ENCODE data around the gene AMY1C. TPM values are rescaled to one million over a fixed set of nuclear protein-coding genes. Genes with fewer than 3 reads are reported as not detected.
A peak's percentile ranks its signal among the peaks of the same experiment; 100 is the strongest.

Gene AMY1C
- total and polyA plus RNA-seq, 2 experiments from 2014 or later = not detected

- Histone ChIP-seq H2AFZ (no peak overlapping the region), H3K4me3 (no peak overlapping the region), H3K4me2 (no peak overlapping the region), H3K27me3 (ENCODE audit: insufficient read depth) (no peaks in the 10 kb centered on the region), H3K27ac (ENCODE audit: low read depth) (no peak overlapping the region), H3F3A (replicated peaks; ENCODE audit: low read depth) (no peaks in the 10 kb centered on the region), H3K9me2 (ENCODE audit: insufficient read depth) (0 out of 2 replicates have a peak, but pooled peaks cover 3% of the 10 kb centered on the region), H4K20me1 (replicated peaks; ENCODE audit: insufficient read depth) (no peaks in the 10 kb centered on the region), H3K36me3 (ENCODE audit: insufficient read depth) (no peaks in the 10 kb centered on the region), H3K79me2 (replicated peaks; ENCODE audit: insufficient read depth) (no peaks in the 10 kb centered on the region), H3K4me1 (ENCODE audit: insufficient read depth) (no peaks in the 10 kb centered on the region)
- TF ChIP-seq CTCF (conservative IDR thresholded peaks at IDR 0.05; ENCODE audit: low read depth in 2 of 2) (peak in 1 of 2 experiments; percentile 63), EZH2phosphoT487 (IDR thresholded peaks at IDR 0.05; ENCODE audit: unreplicated experiment) (no peak)
- no peaks in the 10 kb centered on the region for H3K36me3 Mint-ChIP-seq (ENCODE audit: low read depth)
- H3K4me1 Mint-ChIP-seq = no peaks in the 10 kb centered on the region
- H3K4me3 Mint-ChIP-seq = no peak overlapping the region
- H3K9me3 Mint-ChIP-seq = no peaks in the 10 kb centered on the region; the same call in 2 of the 3 replicates
- no peak overlapping the region for H3K27ac Mint-ChIP-seq
- no peaks in the 10 kb centered on the region for H3K27me3 Mint-ChIP-seq (ENCODE audit: insufficient read depth, low read depth, poor library complexity)
- DNase-seq (ENCODE audit: low spot score) (peak; percentile 34), ATAC-seq (no peak)
Observed at GRCh38 chr1:103788377-103788776, 38.7 kb downstream of the AMY1C start.

GRCh38 chr1:103790172-103790571 is 40.5 kb downstream of the AMY1C start:
- H3K9me3 Mint-ChIP-seq = peaks cover 7% of the 10 kb centered on the region; the same call in 2 of the 3 replicates
- H3K4me3 ChIP-seq = no peak overlapping the region
- ATAC-seq (no peak), DNase-seq (ENCODE audit: low spot score) (no peak)
- H3K4me2 ChIP-seq = no peak overlapping the region
- H3K79me2 ChIP-seq (replicated peaks; ENCODE audit: insufficient read depth) = no peaks in the 10 kb centered on the region
- H3K27ac Mint-ChIP-seq = no peak overlapping the region
- no peak overlapping the region for H2AFZ ChIP-seq
- no peaks in the 10 kb centered on the region for H3K4me1 ChIP-seq (ENCODE audit: insufficient read depth)
- no peaks in the 10 kb centered on the region for H3K4me1 Mint-ChIP-seq
- H3K27me3 ChIP-seq (ENCODE audit: insufficient read depth) = no peaks in the 10 kb centered on the region
- no peaks in the 10 kb centered on the region for H3K36me3 ChIP-seq (ENCODE audit: insufficient read depth)
- H3K4me3 Mint-ChIP-seq = no peak overlapping the region
- H3K9me2 ChIP-seq (ENCODE audit: insufficient read depth) = 0 out of 2 replicates have a peak, but pooled peaks cover 3% of the 10 kb centered on the region
- no peaks in the 10 kb centered on the region for H4K20me1 ChIP-seq (replicated peaks; ENCODE audit: insufficient read depth)
- no peaks in the 10 kb centered on the region for H3K36me3 Mint-ChIP-seq (ENCODE audit: low read depth)
- no peaks in the 10 kb centered on the region for H3F3A ChIP-seq (replicated peaks; ENCODE audit: low read depth)
- H3K27me3 Mint-ChIP-seq (ENCODE audit: insufficient read depth, low read depth, poor library complexity) = peaks cover 2% of the 10 kb centered on the region
- no peak overlapping the region for H3K27ac ChIP-seq (ENCODE audit: low read depth)
- TF ChIP-seq REST (IDR thresholded peaks at IDR 0.05; ENCODE audit: unreplicated experiment) (no peak), POLR2AphosphoS5 (IDR thresholded peaks at IDR 0.05; ENCODE audit: low read depth) (no peak), EZH2phosphoT487 (IDR thresholded peaks at IDR 0.05; ENCODE audit: unreplicated experiment) (no peak), ZNF462 (CRISPR knock-in tag; IDR thresholded peaks at IDR 0.05) (no peak), CTCF (conservative IDR thresholded peaks at IDR 0.05; ENCODE audit: low read depth in 2 of 2) (no peak), ZNF114 (CRISPR knock-in tag; IDR thresholded peaks at IDR 0.05) (no peak), EZH2 (IDR thresholded peaks at IDR 0.05; ENCODE audit: low read depth, unreplicated experiment) (no peak)
